Renal pelvis (tissue), 4 donors: ENCODE data around the gene LY6G6D. TPM values are rescaled to one million over a fixed set of nuclear protein-coding genes. Genes with fewer than 3 reads are reported as not detected.
A peak's percentile ranks its signal among the peaks of the same experiment; 100 is the strongest.

Source experiments
- DNase-seq: peaks from one replicate; pipeline ENCODE4 v3.0.0-alpha.2; 2013
- polyA plus RNA-seq, 3 donors: library from polyadenylated mRNA; unstranded; fragments of 120-200 nt; gene quantifications; one replicate each; pipeline ENCODE4 v1.2.1, GENCODE V29; 2013; ENCODE audit not compliant: insufficient read length in 3 of 3

LY6G6D gene
- polyA plus RNA-seq, 3 donors, result not detected

GRCh38 chr6:31718265-31718664, 3.1 kb downstream of the LY6G6D start:
- no peak for DNase-seq

- no peak for DNase-seq
These were observed 3.9 kb downstream of the LY6G6D start for GRCh38 chr6:31719001-31719400.

GRCh38 chr6:31720196-31720770, 5.1 kb downstream of the LY6G6D start:
- DNase-seq, result no peak

DNA sequence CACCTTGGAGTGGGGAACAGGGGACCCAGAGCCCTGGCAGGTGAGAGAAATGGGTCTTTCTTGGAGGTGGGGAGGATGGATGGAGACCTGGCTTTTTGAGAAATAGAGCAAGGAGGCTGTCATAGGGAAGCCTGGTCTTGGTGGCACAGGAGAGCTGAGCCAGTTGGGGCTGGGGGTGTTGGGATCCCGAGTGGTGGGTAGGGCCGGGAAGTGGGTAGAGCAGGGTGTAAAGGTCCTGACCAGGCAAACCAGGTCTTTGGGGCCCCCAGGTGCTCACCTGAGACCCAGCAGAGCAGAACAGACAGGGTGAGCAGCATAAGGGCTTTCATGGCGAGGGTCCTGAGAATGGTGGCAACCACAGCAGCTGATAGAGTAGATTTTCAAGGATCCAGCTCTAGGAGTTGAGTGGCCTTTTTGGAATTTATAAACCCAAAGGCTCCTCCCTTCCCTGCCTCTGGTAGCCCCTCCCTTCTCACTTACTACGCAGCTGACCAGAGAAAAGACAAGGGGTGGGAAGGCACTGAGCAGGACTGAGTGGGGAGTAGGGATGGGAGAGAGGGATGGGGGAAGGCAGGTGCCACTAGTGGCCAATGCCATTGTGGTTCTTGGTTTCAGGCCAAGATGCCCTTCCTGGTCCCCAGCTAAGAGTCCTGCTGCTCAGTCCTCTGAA, 6.3 kb downstream of the LY6G6D start, which contains the start of gene LY6G6C:
LY6G6C (minus strand) TSS at position 396 of the 670 bp plus-strand sequence; CDS start at position 329, 67 bp downstream.
- DNase-seq, result no peak

DNA sequence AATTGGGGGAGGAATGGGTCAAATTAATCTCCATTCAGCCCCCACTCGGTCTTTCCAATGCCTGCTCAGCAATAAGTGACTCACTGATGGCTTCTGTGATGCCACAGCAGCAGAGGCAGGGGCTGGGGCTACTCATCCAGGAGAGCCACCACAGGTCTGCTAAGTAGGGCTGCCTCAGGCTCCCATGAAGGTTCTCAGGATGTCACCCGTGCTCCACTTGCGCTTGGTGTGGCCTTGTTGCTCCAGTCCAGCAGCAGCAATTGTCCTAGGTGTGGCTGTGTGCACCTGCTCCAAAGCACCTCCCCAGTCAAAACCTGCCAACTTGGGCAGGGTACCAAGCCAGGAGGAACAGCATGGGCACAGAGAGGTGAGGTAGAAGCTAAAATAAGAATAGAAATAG, 7.0 kb downstream of the LY6G6D start:
- DNase-seq, result no peak

DNA sequence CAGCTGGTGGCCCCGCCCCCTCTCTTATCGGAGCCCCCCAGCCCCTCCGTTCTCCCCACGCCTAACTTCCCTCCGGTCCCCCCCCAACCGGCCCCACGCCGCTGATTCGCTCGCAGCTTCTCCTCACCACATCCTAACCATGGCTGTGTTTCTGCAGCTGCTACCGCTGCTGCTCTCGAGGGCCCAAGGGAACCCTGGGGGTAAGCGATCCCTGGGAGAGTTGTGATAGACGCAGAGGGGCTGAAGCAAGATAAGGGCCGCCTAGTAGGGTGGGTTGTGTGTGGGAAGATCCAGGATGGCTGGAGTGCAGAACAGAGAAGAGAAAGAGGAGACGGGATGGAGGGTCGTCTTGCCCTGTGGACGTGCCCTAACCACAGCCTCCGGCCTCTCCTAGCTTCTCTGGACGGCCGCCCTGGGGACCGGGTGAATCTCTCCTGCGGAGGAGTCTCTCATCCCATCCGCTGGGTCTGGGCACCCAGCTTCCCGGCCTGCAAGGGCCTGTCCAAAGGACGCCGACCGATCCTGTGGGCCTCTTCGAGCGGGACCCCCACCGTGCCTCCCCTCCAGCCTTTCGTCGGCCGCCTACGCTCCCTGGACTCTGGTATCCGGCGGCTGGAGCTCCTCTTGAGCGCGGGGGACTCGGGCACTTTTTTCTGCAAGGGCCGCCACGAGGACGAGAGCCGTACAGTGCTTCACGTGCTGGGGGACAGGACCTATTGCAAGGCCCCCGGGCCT, 8.3 kb downstream of the LY6G6D start, which contains the start of gene MPIG6B:
MPIG6B (plus strand) TSS at position 129 of the 735 bp plus-strand sequence; CDS start at position 140, 11 bp downstream.
- no peak for DNase-seq

- DNase-seq, result no peak
These were observed 9.0 kb downstream of the LY6G6D start for GRCh38 chr6:31723980-31724691.

DNA sequence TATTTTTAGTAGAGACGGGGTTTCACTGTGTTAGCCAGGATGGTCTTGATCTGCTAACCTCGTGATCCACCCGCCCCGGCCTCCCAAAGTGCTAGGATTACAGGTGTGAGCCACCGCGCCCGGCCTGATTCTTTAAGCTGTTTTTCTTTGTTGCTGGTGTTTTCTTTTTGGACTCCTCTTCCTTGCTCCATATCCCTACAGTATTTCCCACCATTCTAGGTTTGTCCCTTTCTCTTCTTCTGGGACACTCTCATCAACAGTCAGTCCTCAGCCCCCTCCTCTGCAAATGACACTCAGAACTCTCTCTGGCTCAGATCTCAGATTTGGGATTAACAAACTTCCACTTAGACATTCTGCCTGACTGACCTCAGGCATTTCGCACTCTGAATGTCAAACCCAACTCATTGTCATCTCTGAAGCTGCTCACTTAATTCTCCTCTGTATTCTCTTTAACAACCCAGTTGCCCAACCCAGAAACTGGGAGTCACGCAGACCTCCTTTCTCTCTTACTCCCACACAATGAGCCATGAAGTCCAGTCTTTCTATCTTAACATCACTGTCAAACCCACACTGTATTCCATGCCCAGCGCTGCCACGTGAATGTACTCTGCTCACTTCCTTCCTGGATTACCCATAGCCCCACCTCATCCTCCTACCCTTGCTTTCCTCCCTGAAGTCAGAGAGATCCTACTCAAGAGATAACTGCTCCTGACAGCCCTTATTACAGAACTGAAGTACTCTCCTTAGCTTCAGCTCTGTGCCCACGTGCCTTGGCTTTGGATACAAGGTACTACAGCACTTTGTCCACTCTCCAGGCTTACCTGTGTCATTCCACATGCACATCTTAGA, 10.6 kb downstream of the LY6G6D start:
- no peak for DNase-seq

- no peak for DNase-seq
These were observed 12.0 kb downstream of the LY6G6D start for GRCh38 chr6:31727034-31727716.

DNA sequence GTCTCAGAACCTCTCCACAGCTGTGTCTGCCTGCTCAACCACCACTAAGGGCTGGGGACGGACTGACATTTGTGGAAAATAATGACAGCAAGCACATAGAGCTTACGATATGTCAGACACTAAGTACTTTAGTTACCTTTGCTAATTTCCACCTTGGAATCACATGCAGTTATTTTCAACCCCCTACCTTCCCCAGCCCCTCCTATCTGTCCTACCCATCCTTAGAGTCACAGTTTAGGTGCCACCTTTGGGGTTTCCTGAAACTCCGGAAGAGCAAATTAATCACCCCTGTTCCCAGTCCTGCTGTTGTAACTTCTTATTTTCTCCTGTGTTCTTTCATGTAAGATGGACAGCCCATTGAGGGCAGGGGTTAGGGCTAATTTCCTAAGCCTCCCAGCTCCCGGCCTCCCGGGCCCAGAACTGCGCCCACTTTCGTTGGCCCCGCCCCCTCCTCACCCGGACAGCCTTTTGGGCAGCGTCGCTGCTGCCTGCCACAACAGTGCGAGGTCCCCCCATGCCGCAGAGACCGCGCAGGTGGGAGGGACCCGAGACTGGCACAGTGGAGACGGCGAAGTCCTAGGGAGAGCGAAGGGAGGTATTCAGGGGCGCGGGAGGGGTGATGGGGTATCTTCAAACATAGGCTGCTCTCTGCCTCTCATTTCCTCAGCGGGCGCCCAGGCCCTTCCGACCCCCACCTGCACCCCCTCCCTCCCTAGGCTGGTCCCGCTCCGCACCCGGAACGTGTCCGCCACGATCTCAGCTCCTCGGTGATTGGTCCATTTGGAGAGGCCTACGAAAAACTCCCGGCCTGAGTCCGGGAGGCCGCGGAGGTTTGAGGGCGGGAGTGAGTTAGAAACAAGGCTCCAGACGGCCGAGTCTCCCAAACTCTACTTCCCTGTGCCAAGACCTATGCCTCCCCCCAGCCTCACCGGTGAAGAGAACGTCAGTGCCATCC, 12.8 kb downstream of the LY6G6D start:
- no peak for DNase-seq

GRCh38 chr6:31728767-31729514, 13.8 kb downstream of the LY6G6D start, which contains the start of gene DDAH2:
DDAH2 (minus strand) TSS chr6:31729299; CDS start chr6:31729161, 138 bp downstream.
- DNase-seq, result no peak

DNA sequence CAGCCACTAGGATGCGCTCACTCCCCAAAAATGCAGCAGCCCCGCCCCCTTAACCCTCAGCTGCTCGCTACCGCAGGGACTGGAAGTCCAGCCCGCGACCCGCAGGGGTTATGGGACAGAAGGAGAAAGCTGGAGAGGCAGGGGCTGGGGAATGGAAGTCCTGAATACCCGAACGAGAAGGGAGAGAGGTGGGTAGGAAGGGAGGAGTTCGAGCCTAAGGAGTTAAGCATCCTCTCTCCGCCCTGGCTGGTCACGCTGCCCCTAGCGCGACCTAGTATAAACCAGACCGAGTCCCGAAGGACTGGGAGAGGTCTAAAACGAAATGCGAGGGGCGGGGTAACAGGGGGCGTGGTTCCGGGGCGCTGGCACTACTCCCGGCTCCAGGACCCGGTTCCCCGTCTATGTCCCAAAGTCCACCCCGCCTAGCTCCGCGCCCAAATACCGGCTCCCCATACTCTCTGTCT, 14.4 kb downstream of the LY6G6D start:
- DNase-seq, result peak; percentile 94

- peak; percentile 93 for DNase-seq
These were observed 15.0 kb downstream of the LY6G6D start for GRCh38 chr6:31729979-31730630.

DNA sequence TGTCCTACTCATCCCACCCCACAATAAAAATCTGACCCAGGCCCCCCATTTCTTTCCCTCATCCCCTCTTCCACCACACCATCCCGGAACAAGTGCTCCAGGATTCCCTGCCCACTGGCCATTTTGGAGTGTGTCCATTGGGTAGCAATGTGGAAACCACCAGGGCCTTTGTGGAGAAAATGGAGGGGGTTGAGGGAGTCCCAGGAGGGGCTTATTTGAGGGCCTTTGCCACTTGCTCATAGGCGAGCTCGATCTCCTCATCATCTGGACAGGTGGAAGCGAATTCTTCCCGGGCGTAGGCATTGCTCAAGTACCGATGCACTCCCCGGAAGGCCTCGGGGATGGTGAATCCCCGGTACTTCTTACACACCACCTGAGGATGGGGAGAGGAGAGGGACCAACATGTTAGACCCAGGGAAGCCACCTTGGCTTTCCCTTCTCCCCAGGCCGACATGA, 15.5 kb downstream of the LY6G6D start:
- no peak for DNase-seq

- DNase-seq, result no peak
These were observed 16.9 kb downstream of the LY6G6D start for GRCh38 chr6:31732029-31732428.

DNA sequence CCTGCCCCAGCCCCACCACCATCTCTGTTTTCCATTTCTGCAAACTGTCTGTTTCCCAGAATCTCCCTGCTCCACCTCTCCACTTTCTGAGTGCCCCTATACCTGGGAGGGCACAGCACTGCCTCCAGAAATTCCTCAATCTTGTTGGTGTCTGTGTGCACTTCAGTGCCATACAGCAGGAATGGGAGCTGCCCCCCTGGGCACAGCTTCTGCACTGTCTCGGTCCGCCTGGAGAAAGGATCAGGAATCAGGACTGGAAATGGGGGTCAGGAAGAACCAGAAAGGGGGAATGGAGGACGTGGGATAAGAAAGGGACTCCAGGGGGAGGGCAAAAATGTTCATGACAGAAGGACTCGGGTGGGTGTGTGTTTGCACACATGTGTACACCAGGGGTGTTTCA, 18.6 kb downstream of the LY6G6D start:
- DNase-seq, result no peak

DNA sequence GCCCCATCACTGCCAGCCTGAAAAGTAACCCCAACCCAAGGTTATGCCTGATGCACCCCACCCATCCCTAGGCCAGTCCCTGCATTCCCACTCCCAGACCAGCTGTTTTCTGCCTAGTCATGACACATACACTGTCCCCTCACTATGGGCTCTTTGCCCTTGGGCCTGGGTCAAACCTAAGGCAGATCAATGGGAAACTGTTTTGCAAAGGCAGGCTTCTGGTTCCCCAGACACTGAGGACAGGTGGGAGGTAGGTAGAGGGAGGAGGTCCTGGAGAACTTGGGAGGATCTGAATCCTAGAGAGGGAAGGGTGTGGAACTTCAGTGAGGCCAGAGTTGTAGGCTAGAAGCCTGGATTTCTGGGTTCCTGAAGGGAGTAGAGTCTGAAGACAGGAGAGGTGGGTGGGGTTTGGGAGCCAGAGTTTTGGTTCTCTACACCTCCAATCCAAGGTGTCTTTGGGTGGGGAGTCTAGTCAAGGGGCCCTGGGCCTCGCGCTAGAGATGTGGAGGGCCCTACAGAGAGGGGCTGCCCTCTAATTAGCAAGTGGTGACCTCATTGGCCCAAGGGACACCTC, 19.2 kb downstream of the LY6G6D start:
- no peak for DNase-seq
